Stimulated activated naive CD4-positive, alpha-beta T cell (primary cell): ENCODE results near the gene WASF2.
A peak's percentile ranks its signal among the peaks of the same experiment; 100 is the strongest.

Source experiments
- DNase-seq, 6 experiments: peaks; one replicate each; lab custom pipeline; 2025; lab: John Stamatoyannopoulos, UW

The WASF2 gene

GRCh38 chr1:27380224-27380623 is 109.7 kb downstream of the WASF2 start:
- DNase-seq, result no peak

- no peak for DNase-seq
These were observed 110.3 kb downstream of the WASF2 start for GRCh38 chr1:27379564-27380122.

GRCh38 chr1:27377760-27378495 is 112.0 kb downstream of the WASF2 start:
- DNase-seq, result no peak

- DNase-seq, result no peak
These were observed 115.4 kb downstream of the WASF2 start, which contains the start of gene FCN3 for GRCh38 chr1:27374362-27375086. Gene FCN3, minus strand, starts transcription at chr1:27374824. Its CDS starts 6 bp downstream, at chr1:27374818.

GRCh38 chr1:27372808-27373690 is 116.9 kb downstream of the WASF2 start:
- no peak for DNase-seq

- no peak for DNase-seq
These were observed 117.8 kb downstream of the WASF2 start for GRCh38 chr1:27372022-27372807.

- DNase-seq, result no peak
These were observed 120.9 kb downstream of the WASF2 start for GRCh38 chr1:27368869-27369582.

- no peak for DNase-seq
These were observed 122.8 kb downstream of the WASF2 start for GRCh38 chr1:27367160-27367650.

GRCh38 chr1:27366411-27367159 is 123.4 kb downstream of the WASF2 start, which contains the start of gene MAP3K6:
Gene MAP3K6, minus strand, starts transcription at chr1:27366961. Its CDS starts 364 bp downstream, at chr1:27366597.
- DNase-seq, result peak in 4 of 6 experiments; percentile 34 to 46 (median 39)

- DNase-seq, result peak; percentile 37 to 73 (median 54)
These were observed 123.9 kb downstream of the WASF2 start for GRCh38 chr1:27366113-27366410.

- peak; percentile 60 to 85 (median 74) for DNase-seq
These were observed 124.4 kb downstream of the WASF2 start for GRCh38 chr1:27365372-27366112.

- DNase-seq, result peak in 1 of 6 experiments; percentile 14
These were observed 125.1 kb downstream of the WASF2 start for GRCh38 chr1:27364696-27365371.

GRCh38 chr1:27363766-27364695 is 125.9 kb downstream of the WASF2 start:
- DNase-seq, result no peak

- no peak for DNase-seq
These were observed 128.4 kb downstream of the WASF2 start for GRCh38 chr1:27361553-27361952.

- no peak for DNase-seq
These were observed 128.9 kb downstream of the WASF2 start for GRCh38 chr1:27361044-27361402.

GRCh38 chr1:27360159-27361043 is 129.6 kb downstream of the WASF2 start:
- DNase-seq, result peak in 5 of 6 experiments; percentile 16 to 65 (median 38)
